ENCODE measurements around the gene RPRM.
"Not testable (repeated sequence)": the region's sequence is repeated elsewhere in the genome, so short reads cannot be mapped to it uniquely, and the experiment has no call there.

Gene RPRM

DNA sequence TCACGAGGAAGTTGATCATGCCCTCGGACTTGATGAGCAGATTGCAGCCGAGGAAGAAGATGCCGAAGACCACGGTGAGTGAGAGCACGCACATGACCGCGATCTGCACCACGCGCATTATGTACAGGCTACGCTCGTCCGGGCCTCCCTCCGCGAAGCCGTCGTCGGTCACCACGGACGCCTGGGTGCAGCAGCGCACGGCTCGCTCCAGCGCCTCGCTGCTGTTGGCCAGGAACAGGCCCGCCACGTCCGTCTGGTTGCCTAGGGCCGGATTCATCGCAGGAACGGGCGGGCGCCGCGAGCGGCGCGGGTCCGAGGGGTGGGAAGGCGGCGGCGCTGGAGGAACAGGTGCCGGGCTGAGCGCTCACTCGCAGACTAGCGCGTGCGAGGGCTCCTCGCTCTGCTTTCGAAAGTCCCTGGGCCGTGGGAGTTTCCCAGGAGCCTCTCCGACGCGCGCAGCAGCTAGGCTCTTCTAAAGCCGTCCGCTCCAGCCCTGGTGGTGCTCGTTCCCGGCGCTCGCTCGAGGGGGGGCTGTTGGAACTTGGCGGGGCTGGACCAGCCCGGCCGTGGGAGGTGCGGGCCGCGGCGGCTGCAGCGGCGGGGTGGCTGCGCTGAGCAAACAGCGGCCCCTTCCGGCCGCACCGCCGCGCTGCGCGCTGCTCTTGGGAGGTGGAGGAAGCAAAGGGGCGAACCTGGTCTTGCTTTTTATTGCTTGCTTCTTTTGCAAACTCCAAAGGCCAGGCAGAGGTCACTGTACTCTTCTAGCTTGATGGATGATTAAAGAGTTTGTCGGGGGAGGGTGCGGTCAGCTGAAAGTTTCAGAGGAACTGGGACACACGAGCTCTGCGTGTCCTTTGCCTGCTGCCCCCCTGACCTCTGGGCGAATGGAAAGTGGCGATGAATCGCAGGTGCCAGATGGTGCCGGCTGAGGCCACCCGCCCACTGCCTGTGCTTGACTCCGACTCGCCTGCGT is at the start of gene RPRM:
Gene RPRM (minus strand): TSS at position 474 of the 973 bp plus-strand sequence. CDS start 197 bp downstream, at position 277.
- DNase-seq (ENCODE audit: low read depth) = no peak

DNA sequence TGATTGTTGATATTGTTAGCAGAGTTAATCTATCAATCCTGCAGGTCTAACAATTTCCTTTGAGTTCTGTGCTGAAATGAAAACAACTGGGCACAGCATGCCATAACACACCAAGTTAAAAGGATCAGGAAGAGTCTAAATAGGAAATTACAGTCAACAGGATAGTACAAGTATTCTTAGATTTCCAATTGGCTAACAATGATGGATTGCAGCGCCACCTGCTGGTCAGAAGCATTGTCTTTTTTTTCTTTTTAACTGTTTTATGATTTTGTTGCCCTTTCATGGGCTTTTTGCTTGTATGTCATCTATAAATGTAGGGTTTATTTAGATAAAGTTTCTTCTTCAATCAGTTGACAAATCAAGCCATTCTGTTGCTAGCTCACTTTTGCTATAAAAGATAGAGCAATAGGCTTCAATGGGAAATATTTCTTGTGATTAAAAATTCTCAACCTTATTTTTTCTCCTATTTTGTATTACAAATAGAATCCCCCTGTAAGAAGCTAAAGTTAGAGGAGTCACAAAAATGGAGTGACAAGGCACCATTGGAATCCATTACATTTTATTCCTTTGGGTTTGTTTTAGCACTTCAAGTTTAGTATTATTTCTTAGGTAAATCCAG is 40.8 kb upstream of the RPRM start:
- peak; percentile 3 for DNase-seq (ENCODE audit: low read depth)

DNA sequence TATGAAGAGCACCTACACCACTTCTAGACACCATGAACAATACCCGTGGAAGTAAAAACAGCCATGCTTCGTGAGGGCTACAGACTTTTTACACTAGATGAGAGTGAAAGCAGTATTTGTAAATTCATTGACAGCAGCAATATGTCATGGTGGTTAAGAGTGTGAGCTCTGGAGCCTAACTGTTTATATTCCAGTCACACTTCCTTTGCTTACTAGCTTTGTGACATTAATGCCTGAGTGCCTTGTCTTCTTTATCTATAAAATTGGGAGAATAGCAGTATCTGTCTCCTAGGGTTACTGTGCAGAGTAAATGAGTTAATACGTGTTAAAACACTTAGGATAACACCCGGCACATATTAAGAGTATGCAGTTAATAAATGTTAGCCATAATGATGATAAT is 33.8 kb upstream of the RPRM start:
- no peak for DNase-seq (ENCODE audit: low read depth)

DNA sequence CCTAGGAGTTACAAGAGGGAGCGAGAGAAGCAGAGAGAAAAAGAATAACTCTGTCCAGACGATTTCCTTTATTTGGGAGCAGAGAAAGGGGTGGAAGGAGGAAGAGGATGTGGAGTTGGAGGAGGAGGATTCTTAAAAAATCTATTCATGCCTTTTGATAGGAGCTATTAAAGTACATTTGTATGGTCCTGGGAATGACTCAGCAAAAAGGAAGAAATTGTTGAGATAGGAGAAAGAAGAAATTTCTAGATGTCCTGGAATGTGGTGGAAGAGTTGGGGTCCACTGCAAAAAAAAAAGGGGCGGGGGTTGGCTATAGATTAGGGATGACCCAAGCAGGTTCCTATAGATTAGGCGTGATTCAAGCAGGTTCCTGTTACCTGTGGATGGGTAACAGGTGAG is 32.4 kb upstream of the RPRM start:
- no peak for DNase-seq (ENCODE audit: low read depth)

DNA sequence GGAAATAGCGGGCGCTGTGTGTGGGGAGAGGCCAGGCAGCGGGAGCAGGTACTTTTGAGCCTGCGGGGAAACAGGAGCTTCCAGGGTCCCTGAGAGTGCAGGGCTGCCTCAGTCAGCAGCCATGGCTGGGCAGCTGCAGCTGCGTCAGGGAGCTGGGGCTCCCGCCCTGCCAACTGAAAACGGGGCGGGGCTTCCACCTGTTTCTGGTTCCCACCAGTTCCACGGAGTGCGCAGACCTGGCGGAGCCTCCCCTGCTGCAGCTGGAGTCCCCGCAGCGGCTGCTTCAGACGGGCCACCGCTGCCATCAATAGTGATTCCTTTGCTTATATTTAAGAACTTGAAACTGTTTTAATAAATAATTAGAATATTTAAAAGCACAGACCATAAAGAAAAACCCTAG is 30.6 kb upstream of the RPRM start:
- no peak for DNase-seq (ENCODE audit: low read depth)

DNA sequence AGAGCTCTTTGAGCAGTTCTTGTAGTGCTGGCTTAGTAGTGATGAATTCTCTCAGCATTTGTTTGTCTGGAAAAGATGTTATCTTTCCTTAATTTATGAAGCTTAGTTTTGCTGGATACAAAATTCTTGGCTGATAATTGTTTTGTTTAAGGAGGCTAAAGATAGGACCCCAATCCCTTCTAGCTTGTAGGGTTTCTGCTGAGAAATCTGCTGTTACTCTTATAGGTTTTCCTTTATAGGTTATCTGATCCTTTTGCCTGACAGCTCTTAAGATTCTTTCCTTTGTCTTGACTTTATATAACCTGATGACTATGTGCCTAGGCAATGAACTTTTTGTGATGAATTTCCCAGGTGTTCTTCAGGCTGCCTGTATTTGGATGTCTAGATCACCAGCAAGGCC is 27.9 kb upstream of the RPRM start:
- not testable (repeated sequence) for DNase-seq (ENCODE audit: low read depth)

DNA sequence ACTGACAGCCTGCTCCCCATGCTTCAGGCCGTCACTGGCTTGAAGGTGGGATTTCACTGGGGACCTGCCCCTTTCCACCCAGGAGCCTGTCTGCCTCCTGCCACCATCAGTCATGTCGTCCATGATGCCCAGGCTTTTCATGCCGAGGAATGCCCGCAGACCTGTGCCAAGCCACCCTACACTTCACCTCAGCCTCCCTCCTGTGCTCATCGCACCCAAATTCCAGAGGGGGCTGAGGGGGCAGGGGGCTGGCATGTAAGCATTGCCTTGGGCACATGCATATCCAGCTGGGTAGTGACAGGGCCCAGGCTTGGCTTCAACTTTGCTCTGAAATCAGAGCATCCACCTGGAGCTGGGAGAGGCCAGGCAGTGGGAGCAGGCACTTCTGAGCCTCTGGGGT is 20.9 kb upstream of the RPRM start:
- no peak for DNase-seq (ENCODE audit: low read depth)

DNA sequence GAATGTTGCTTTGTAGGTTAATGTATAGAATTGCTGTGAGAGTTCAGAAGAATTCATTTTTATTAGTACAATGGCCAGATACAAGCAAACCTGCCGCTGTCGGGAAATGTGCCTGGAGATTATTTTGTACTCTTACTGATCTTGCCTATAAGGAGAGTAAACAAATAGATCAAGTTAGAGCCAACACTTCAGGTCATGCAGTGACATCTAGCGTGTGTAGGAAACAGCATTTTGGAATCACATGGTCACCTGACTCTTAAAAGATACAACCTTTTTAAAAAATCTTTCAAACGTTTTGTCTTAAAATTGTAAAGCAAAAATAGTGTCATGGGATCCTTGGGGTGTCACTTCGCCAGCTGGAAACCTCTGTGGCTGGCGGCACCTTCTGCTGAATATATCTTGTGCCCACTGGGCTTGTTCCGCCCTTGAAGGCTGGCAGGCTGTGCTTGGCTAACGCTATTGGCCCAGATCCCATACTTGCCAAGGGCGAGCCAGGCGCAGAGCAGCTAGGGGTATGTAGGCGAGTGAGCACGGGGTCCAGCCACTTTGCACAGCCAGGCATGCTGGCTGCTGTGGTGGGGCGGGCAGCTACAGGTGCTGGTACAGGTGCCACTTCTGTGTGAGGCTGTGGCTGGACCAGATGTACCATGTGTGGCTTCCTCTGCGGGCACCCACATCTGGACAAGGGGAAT is 19.5 kb upstream of the RPRM start:
- DNase-seq (ENCODE audit: low read depth) = no peak

DNA sequence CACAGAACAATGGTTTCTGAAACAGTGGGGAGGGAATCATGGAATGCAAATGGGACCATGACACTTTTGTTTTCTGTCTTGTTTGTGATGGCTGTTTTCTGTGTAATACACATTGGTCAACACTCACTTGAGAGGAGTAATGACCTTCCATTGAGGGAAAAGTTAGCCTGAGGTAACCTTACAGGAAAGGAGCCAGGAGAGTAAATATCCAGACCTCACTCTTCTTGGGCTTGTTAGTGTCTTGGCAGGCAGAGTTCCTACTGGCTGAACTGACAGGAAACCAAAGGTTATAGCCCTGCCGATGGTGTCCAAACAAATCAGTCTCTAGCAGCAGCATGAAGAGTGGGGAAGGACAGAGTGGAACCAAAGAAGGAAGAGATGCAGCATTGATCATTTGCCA is 17.2 kb upstream of the RPRM start:
- no peak for DNase-seq (ENCODE audit: low read depth)

DNA sequence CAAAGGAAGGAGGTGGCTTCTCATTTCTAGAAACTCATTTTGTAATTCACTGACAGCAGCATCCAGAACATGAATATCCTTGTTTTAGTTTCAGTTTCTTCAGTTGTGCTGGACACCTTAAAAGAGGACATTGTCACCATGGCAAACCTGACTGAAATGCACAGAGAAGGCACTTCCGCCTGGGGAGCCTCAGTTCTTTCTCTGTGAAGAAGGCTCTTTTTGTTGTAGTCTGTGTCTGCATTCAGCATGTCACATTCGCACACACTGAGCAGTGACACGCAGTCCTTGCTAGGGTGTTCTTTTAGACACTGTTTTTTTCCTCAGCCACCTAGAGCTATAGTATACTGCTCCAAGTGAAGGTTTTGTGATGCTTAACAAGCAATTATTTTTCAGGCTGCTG is 9.5 kb upstream of the RPRM start:
- DNase-seq (ENCODE audit: low read depth) = no peak

DNA sequence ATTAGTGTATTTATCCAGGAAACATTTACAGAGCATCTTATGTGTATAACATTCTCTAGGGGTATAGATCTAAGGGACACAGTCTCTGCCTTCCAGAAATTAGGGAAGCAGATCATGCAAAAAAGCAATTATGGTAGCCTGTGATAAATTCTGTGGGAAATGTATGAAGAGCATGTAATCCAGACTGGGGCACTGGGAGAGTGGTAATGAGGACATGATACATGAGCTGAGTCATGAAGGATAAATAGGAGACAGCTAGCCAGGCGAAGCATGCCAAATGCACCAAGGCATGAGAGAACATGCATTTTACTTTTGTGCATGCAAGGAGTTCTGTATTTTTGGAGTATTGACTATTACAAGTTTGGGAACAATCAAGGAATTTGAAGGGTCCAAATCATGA is 8.9 kb upstream of the RPRM start:
- DNase-seq (ENCODE audit: low read depth) = no peak

DNA sequence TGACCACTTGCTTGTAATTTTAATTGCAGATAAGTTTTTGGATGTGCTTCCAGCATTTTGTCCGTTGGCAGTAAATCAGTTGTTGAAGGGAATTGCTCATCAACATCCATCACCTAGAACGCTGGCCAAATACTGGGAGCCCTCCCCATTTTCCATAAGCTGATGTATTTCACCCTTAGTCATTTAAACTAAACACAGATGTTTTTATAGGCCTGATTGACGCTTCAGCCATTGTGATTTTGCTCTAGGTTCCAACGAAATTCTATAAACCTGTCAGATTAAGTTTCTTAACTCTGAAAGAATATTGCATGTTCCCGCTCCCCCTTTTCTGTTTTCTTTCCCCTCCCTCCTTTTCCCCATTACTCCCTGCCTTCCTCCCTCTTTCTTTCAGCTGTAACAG is 1.0 kb upstream of the RPRM start:
- DNase-seq (ENCODE audit: low read depth) = no peak

DNA sequence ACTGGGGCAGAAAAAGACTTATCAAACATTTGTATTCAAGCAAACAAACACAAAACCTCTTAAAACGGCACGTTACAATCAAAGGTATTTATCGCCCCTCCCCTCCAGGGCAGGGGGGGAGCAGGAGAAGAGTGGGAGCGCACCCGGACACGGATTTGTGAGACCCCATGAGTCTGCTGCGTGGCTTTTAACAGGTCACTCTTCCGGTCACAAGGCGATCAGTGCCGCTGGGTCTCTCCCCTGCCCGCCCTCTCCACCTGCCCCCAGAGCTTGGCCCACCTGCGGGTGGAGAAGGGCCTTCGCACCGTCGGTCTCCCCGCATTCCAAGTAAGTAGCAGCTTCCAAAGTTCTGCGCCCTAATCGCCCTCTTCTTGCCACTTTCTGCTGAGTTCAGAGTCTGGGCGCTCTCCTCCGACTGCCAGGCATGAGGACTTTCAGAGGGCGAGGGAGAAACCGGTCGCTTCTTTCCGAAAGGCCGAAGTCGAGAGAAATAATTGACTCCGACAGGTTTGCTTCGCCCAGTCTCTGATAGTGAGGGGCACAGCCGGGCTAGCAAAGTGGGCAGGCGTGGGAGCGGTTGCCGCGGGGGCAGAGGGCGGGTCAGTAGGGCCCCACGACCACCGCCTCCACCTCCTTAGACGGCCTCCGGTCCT is 800 bp downstream of the RPRM start:
- no peak for DNase-seq (ENCODE audit: low read depth)

DNA sequence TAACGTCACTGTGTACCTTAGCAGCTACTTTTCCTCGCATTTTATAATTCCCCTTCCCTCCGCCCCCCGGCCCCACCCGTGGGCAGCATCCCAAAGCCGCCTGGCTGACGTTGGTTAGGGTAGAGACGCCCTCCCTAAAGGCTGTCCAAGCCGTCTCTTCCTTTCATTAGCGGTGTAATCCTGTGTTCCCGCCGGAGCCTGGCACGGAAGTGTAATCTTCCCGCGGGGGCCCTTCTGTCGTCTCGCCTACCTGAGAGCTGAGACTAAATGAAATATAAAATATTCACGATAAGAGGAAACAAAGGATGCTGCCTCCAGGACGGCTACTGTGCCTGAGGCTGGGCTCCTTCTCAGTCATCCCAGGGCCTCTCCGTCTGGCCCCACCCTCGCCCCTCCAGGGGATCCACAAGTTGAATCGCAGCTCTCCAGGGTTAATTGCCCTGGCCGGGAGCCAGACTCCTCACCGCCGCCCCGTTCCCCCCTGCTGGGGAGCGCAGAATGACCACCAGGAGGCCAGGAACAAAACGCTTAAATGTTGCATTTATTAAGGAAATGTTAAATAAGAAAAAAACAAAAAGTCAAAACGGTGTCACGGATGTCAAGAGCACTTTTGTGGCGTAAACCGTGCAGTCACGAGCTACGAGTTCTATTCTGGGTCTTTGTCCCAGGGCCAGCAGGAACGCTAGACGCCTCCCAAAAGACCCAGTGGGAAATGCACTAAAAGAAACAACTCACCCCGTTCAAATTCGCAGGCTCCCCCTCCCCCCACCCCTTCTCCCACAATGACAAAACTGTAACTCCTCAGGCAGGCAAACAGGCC is 1.5 kb downstream of the RPRM start:
- DNase-seq (ENCODE audit: low read depth) = no peak

DNA sequence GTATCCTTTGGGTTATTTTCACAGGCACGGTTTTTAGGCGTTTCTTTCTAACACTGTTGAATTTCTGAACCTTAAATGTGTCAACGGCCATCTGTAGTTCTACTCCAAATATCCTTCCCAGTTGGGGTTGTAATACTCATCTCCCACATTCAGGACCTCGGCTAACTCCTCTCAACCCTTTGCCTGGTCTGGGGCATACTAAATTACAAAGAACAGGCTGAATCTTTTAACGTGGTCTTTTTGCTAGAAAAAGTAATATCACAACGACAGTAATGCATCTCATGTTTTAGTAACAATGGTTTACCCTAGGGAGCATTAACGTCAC is 2.1 kb downstream of the RPRM start:
- no peak for DNase-seq (ENCODE audit: low read depth)

DNA sequence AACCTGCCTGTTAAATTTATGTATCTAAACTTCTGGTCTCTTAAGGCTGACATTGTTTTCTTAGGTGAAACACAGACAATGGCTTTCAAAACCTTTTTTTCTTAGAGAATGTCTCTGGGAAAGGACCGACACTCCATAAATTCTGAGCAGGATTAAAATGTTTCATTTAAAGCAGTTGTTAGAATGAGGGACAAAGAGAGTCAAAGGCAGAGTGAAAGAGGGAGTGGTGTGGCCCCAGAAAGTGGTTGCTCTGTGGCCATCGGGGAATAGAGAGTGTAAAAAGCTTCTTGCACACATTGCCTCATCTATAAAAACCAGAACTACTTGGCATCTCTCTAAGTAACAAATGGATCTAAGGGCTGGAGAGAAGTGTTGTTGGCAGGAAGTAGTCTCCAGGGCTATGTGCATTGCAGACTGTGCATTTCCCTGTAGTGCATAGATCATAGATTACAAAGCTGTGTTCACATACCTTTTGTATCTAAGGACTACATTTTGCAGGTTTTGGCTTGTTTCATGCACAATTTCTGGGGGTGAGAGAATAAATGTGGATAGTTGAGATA is 3.6 kb downstream of the RPRM start:
- DNase-seq (ENCODE audit: low read depth) = no peak

DNA sequence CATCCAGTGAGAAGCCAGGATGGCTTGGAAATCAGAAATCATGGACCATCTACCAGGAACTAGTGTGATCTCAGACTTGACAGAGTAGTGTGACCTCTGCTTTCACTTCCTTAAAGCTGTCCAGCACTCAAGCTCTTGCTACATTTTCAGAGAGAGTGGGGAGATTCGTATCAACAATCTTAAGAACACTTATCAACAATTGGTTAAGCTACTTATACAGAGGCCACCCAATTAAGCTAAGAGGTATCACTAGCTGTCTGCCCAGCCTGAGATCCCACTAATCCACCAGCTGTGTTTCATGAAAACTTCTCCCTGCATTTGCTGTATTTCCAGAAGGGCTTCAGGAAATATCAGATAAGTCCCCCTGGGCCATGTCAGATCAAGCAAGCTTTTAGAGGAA is 4.2 kb downstream of the RPRM start:
- DNase-seq (ENCODE audit: low read depth) = no peak

DNA sequence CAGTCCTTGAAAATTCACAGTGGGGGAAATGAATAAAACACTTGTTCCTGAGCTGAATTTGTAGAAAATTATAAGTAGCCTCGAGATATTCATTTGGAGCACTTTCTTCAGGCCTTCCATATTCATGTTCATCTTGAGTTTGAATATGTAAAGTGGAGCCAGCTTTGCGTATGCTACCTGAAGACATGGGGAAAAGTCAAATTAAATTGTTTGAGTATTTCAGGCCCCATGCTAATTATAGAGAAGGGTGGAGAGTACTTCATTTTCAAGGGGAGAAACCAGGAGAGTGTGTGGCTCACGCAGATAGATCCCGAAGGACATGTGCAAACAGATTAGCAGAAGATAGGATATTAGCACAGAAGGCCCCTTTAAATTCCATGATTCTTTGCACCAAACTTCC is 7.7 kb downstream of the RPRM start:
- no peak for DNase-seq (ENCODE audit: low read depth)

DNA sequence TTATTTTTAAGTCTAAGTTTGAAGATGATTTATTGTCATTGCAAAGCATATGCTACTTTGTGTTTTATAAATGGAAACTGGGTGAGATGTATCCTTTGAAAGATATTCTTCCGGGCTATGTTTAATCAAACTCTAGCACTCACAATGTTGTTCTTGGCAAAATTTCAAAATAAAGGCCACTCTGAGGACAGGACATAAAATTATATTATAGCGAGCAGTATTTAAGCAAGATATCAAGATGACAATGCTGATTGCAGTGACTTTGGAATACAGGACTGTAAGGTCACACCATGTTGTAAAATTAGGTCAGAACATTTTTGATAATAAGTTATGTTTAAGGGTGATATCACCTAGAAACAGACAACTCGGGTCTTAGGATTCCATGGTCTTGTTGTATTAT is 14.2 kb downstream of the RPRM start:
- no peak for DNase-seq (ENCODE audit: low read depth)

DNA sequence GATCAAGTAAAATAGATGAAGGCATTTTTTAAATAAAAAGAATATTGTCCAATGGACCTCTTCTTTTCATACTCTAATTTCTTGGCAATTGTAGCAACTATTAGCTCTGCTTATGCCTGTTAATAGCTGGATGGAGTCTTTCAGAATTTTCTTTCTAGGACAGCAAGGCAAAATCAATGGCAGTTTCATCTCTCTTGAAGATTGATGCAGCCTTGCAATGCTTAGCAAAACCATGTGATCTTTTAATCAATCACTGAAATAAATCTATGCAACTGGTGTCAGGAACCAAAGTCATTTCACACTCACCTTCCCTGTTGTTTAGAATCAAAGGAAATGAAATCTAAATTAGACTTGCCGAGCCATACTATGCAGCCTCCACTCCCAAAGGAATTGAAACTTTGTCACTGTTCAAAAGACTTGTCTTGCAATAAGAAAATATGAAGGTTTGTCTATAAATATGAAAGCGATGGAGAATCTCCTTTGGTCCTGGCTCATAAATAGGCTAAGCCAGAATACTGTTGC is 16.2 kb downstream of the RPRM start:
- no peak for DNase-seq (ENCODE audit: low read depth)

DNA sequence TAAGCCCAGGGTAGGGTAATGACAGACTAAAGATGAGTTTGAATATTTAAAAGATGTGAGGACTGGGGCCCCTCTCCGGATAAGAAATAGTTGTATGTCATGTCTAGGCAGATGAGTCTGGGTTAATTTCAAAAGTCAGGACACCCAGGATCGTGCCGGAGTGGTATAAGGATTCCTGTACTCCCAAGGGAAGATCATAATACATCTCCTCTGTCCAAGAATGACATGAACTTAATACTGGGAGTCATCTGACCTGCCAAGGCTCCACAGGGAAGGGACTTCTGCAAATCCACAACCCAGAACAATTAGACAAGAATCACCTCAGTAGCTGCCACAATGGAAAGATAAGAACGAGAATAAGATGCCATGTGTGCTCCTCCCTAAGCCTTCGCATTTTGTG is 17.1 kb downstream of the RPRM start:
- DNase-seq (ENCODE audit: low read depth) = no peak
